Endothelial cell of umbilical vein (primary cell): ENCODE data around the gene ARNT2. TPM values are rescaled to one million over a fixed set of nuclear protein-coding genes. Genes with fewer than 3 reads are reported as not detected.

Experiments used
- BruUV-seq: library from RNA; stranded (reverse); fragments of 400-500 nt; replicated peaks from 2 replicates; lab custom pipeline; 2021; lab: Mats Ljungman, UMichigan
- CTCF ChIA-PET: fragments of 300-600, 350-600 bp; sonication (Branson Sonifier 250); formaldehyde crosslinking; loops from one replicate; lab custom pipeline; 2021; ENCODE audit warnings: antibody characterized with exemption, inconsistent platforms; lab: Charles Lee
- POLR2A ChIA-PET: fragments of 300-600, 350-600 bp; sonication (Branson Sonifier 250); formaldehyde crosslinking; loops from one replicate; lab custom pipeline; 2021; ENCODE audit warnings: antibody characterized with exemption, inconsistent platforms; lab: Charles Lee
- DNase-seq: peaks from one replicate; pipeline ENCODE4 v3.0.0-alpha.2; 2011; ENCODE audit warnings: low read depth, low spot score
- FAIRE-seq: peaks from 2 replicates; lab custom pipeline; 2011; peaks lifted over from hg19 to GRCh38; lab: Jason Lieb, UNC
- H2AFZ ChIP-seq: 2 replicates; pipeline ENCODE4 v1.6.0; 2012; ENCODE audit warnings: low read depth, low read length, control low read depth, inconsistent platforms
- H3K27ac ChIP-seq: 2 replicates; pipeline ENCODE4 v1.5.1; 2011; ENCODE audit warnings: low read depth, mild to moderate bottlenecking, control low read depth, low read length, moderate library complexity; ENCODE audit not compliant: insufficient read depth
- H3K27me3 ChIP-seq, 2 experiments: 2 replicates each; pipeline versions ENCODE4 v1.6.0 to v1.6.1; 2011; ENCODE audit warnings: low read length in 2 of 2, mixed read lengths in 1 of 2; ENCODE audit not compliant: control insufficient read depth in 2 of 2, insufficient read depth in 2 of 2
- H3K36me3 ChIP-seq, 2 experiments: 2 replicates in 1 of 2; 3 replicates in 1 of 2; pipeline ENCODE4 v1.5.1; 2011; ENCODE audit warnings: low read length in 2 of 2, mild to moderate bottlenecking in 1 of 2, moderate library complexity in 1 of 2; ENCODE audit not compliant: control insufficient read depth in 2 of 2, insufficient read depth in 2 of 2; ENCODE audit errors: extremely low read depth in 1 of 2
- H3K4me1 ChIP-seq: 3 replicates; pipeline ENCODE4 v1.5.1; 2011; ENCODE audit warnings: mild to moderate bottlenecking, low read length; ENCODE audit not compliant: control insufficient read depth, insufficient read depth; ENCODE audit errors: extremely low read depth
- H3K4me2 ChIP-seq: 2 replicates; pipeline ENCODE4 v1.6.1; 2011; ENCODE audit warnings: low read length, control low read depth, mixed read lengths; ENCODE audit not compliant: insufficient read depth
- H3K4me3 ChIP-seq, 3 experiments: fragments of 200-600 bp in 1 of 3; sonication (generic), shearing (Covaris generic) in 1 of 3; replicated peaks in 1 of 3; 2 replicates each; pipeline ENCODE4 v1.5.1; 2011 to 2016; ENCODE audit warnings: control low read depth in 3 of 3, low read length in 3 of 3, mild to moderate bottlenecking in 2 of 3, inconsistent platforms in 1 of 3, low read depth in 1 of 3, moderate library complexity in 1 of 3; ENCODE audit not compliant: insufficient read depth in 1 of 3
- H3K79me2 ChIP-seq: 2 replicates; pipeline ENCODE4 v1.6.0; 2012; ENCODE audit warnings: low read length, inconsistent platforms; ENCODE audit not compliant: control insufficient read depth, insufficient read depth
- H3K9ac ChIP-seq: replicated peaks from 2 replicates; pipeline ENCODE3; 2011; ENCODE audit warnings: low read length, control low read depth; ENCODE audit not compliant: insufficient read depth; ENCODE audit errors: extremely low read depth
- H3K9me1 ChIP-seq: replicated peaks from 3 replicates; pipeline ENCODE4 v1.6.0; 2011; ENCODE audit warnings: mild to moderate bottlenecking, low read length; ENCODE audit not compliant: control insufficient read depth, insufficient read depth; ENCODE audit errors: extremely low read depth
- H3K9me3 ChIP-seq: replicated peaks from 2 replicates; pipeline ENCODE4 v1.5.1; 2012; ENCODE audit warnings: low read length, inconsistent platforms; ENCODE audit not compliant: control insufficient read depth, insufficient read depth
- H4K20me1 ChIP-seq: replicated peaks from 2 replicates; pipeline ENCODE3; 2011; ENCODE audit warnings: mild to moderate bottlenecking, low read length; ENCODE audit not compliant: control insufficient read depth, insufficient read depth; ENCODE audit errors: extremely low read depth
- CTCF ChIP-seq, 2 donors: IDR thresholded peaks; 1 replicate in 1 of 2; 2 replicates in 1 of 2; pipeline ENCODE4 v1.5.1; 2011; ENCODE audit warnings: low read length in 2 of 2, mild to moderate bottlenecking in 2 of 2, moderate library complexity in 2 of 2, control low read depth in 1 of 2, inconsistent platforms in 1 of 2, low read depth in 1 of 2; ENCODE audit not compliant: insufficient read depth in 1 of 2; ENCODE audit errors: extremely low read depth in 1 of 2
- FOS ChIP-seq: IDR thresholded peaks from 2 replicates; pipeline ENCODE4 v1.6.1; 2011; ENCODE audit warnings: mild to moderate bottlenecking, low read length, moderate library complexity, borderline replicate concordance; ENCODE audit not compliant: insufficient read depth
- MYC ChIP-seq: IDR thresholded peaks from one replicate; pipeline ENCODE4 v1.6.1; 2011; ENCODE audit warnings: mild to moderate bottlenecking, low read depth, low read length
- dilution Hi-C: fragments of 300-500 bp; cut with MboI; formaldehyde crosslinking; loops from one replicate; pipeline ENCODE4 v1.15.0; 2019; ENCODE audit warnings: low sequenced_read_pairs; ENCODE audit not compliant: extremely low pct_ligation_motif_present
- intact Hi-C: fragments of 100-400 bp; cut with micrococcal nuclease; formaldehyde crosslinking; loops from one replicate; pipeline ENCODE4 v1.10.0; 2022
- polyA plus RNA-seq, 4 experiments: library from polyadenylated mRNA; depleted of rRNA in 3 of 4; stranded (reverse) in 3 of 4; unstranded in 1 of 4; fragments of >200 nt; gene quantifications; 2 replicates each; pipeline versions ENCODE4 v1.2.1 to v1.2.3, GENCODE V29; 2011 to 2012; ENCODE audit warnings: missing spikeins in 1 of 4
- total RNA-seq: library from RNA; stranded (reverse); gene quantifications from 2 replicates; pipeline ENCODE4 v1.2.3, GENCODE V29; 2021

ARNT2 gene
- total and polyA plus RNA-seq, 2 donors (not counting 3 experiments of a cell fraction or from before 2014, with no cell fraction given) = 0.03 to 0.20 TPM

GRCh38 chr15:80507131-80507530 is 102.9 kb downstream of the ARNT2 start:
- no peak overlapping the region for H3K27ac ChIP-seq
- H3K9ac ChIP-seq = no peak overlapping the region
- POLR2A ChIA-PET = no interaction called here

More at GRCh38 chr15:80507131-80507530, 102.9 kb downstream of the ARNT2 start:
- Histone ChIP-seq H3K79me2 (no peaks in the 10 kb centered on the region), H3K36me3 (no peaks in the 10 kb centered on the region), H3K27me3 (no peaks in the 10 kb centered on the region), H3K9me1 (no peaks in the 10 kb centered on the region), H3K4me1 (no peaks in the 10 kb centered on the region), H3K4me3 (no peak overlapping the region), H3K4me2 (no peak overlapping the region), H3K9me3 (no peaks in the 10 kb centered on the region), H2AFZ (no peak overlapping the region), H4K20me1 (no peaks in the 10 kb centered on the region)
- intact Hi-C loops = no loop called here
- FAIRE-seq (no peak), DNase-seq (no peak)
- CTCF ChIA-PET = no interaction called here
- no TSS peak for BruUV-seq
- no peak for TF ChIP-seq CTCF (IDR thresholded peaks at IDR 0.05; ENCODE audit: extremely low read depth in 1 of 2, insufficient read depth in 1 of 2, low read depth in 1 of 2, low read length in 2 of 2)
- no peak for TF ChIP-seq FOS
- no peak for TF ChIP-seq MYC
- dilution Hi-C loops = no loop called here
